ELR (cell line): ENCODE measurements around the gene LDLRAD1.
"Not testable (repeated sequence)": the region's sequence is repeated elsewhere in the genome, so short reads cannot be mapped to it uniquely, and the experiment has no call there.

Experiments
- DNase-seq: peaks from one replicate; pipeline ENCODE4 v3.0.0-alpha.2; 2015; ENCODE audit warnings: low read depth

Gene LDLRAD1

GRCh38 chr1:53992085-53992874 lies 25.7 kb downstream of the LDLRAD1 start:
- DNase-seq = peak; percentile 32

- no peak for DNase-seq
These were observed 30.1 kb downstream of the LDLRAD1 start for GRCh38 chr1:53987880-53988279.

- no peak for DNase-seq
These were observed 31.5 kb downstream of the LDLRAD1 start for GRCh38 chr1:53986458-53986857.

GRCh38 chr1:53984726-53985125 lies 33.3 kb downstream of the LDLRAD1 start:
- no peak for DNase-seq

GRCh38 chr1:53982763-53983104 lies 35.3 kb downstream of the LDLRAD1 start:
- DNase-seq = no peak

- DNase-seq = peak; percentile 63
These were observed 35.8 kb downstream of the LDLRAD1 start for GRCh38 chr1:53982034-53982762.

- no peak for DNase-seq
These were observed 36.8 kb downstream of the LDLRAD1 start for GRCh38 chr1:53981220-53981619.

- DNase-seq = no peak
These were observed 38.1 kb downstream of the LDLRAD1 start for GRCh38 chr1:53979712-53980450.

- no peak for DNase-seq
These were observed 42.1 kb downstream of the LDLRAD1 start for GRCh38 chr1:53975861-53976260.

- DNase-seq = no peak
These were observed 46.3 kb downstream of the LDLRAD1 start for GRCh38 chr1:53971718-53972117.

- DNase-seq = not testable (repeated sequence)
These were observed 48.7 kb downstream of the LDLRAD1 start for GRCh38 chr1:53969323-53969722.

GRCh38 chr1:53968125-53968513 lies 49.9 kb downstream of the LDLRAD1 start:
- peak; percentile 32 for DNase-seq

GRCh38 chr1:53967409-53968124 lies 50.4 kb downstream of the LDLRAD1 start:
- no peak for DNase-seq

- no peak for DNase-seq
These were observed 51.2 kb downstream of the LDLRAD1 start for GRCh38 chr1:53966794-53967193.

- no peak for DNase-seq
These were observed 53.9 kb downstream of the LDLRAD1 start for GRCh38 chr1:53964109-53964508.

- no peak for DNase-seq
These were observed 54.5 kb downstream of the LDLRAD1 start for GRCh38 chr1:53963460-53963859.

GRCh38 chr1:53962395-53962794 lies 55.6 kb downstream of the LDLRAD1 start:
- no peak for DNase-seq

GRCh38 chr1:53959664-53960250 lies 58.2 kb downstream of the LDLRAD1 start:
- DNase-seq = peak; percentile 66
